ENCODE data around the gene F2RL1.
A peak's percentile ranks its signal among the peaks of the same experiment; 100 is the strongest.
"Not testable (repeated sequence)": the region's sequence is repeated elsewhere in the genome, so short reads cannot be mapped to it uniquely, and the experiment has no call there.

Gene F2RL1

GRCh38 chr5:76849419-76850291, 30.8 kb downstream of the F2RL1 start, which contains the start of gene S100Z:
S100Z (plus strand) TSS chr5:76850014; CDS start chr5:76875360, 25,346 bp downstream.
- peaks cover 19% of the 10 kb centered on the region in 2 donors for H3K4me1 ChIP-seq (ENCODE audit: control insufficient read depth in 1 of 2, insufficient read depth in 2 of 2, low read length in 2 of 2)
- no peak within 1 kb of the TSS for H3K27ac ChIP-seq (ENCODE audit: low read depth, low read length)
- H3K9me3 ChIP-seq (ENCODE audit: control insufficient read depth in 1 of 2, low read length in 2 of 2) = no peaks in the 10 kb centered on the region
- no peaks in the 10 kb centered on the region for H3K36me3 ChIP-seq (ENCODE audit: control insufficient read depth in 1 of 2, insufficient read depth in 2 of 2, low read length in 2 of 2)
- no peak within 1 kb of the TSS for H3K9ac ChIP-seq (ENCODE audit: low read depth in 1 of 2, low read length in 2 of 2)
- H3K4me3 ChIP-seq (ENCODE audit: low read depth in 1 of 2, low read length in 2 of 2) = peak within 1 kb of the TSS in 1 of 2 donors; percentile 23
- no peaks in the 10 kb centered on the region for H3K27me3 ChIP-seq (ENCODE audit: control insufficient read depth in 1 of 2, insufficient read depth in 2 of 2, low read length in 2 of 2)

GRCh38 chr5:76850543-76851145, 31.8 kb downstream of the F2RL1 start:
- Histone ChIP-seq H3K4me1 (ENCODE audit: control insufficient read depth in 1 of 2, insufficient read depth in 2 of 2, low read length in 2 of 2) (peaks cover 28% of the 10 kb centered on the region in 2 donors), H3K9ac (ENCODE audit: low read depth in 1 of 2, low read length in 2 of 2) (no peak overlapping the region), H3K27me3 (ENCODE audit: control insufficient read depth in 1 of 2, insufficient read depth in 2 of 2, low read length in 2 of 2) (no peaks in the 10 kb centered on the region), H3K9me3 (ENCODE audit: control insufficient read depth in 1 of 2, low read length in 2 of 2) (no peaks in the 10 kb centered on the region), H3K4me3 (ENCODE audit: low read depth in 1 of 2, low read length in 2 of 2) (peak overlapping the region in 1 of 2 donors; percentile 23), H3K27ac (ENCODE audit: low read depth, low read length) (peak overlapping the region; percentile 6), H3K36me3 (ENCODE audit: control insufficient read depth in 1 of 2, insufficient read depth in 2 of 2, low read length in 2 of 2) (no peaks in the 10 kb centered on the region)

GRCh38 chr5:76851728-76852369, 33.0 kb downstream of the F2RL1 start:
- H3K4me1 ChIP-seq (ENCODE audit: control insufficient read depth in 1 of 2, insufficient read depth in 2 of 2, low read length in 2 of 2) = peaks cover 36 to 39% of the 10 kb centered on the region in 2 donors
- H3K27ac ChIP-seq (ENCODE audit: low read depth, low read length) = no peak overlapping the region

GRCh38 chr5:76852772-76853171, 33.9 kb downstream of the F2RL1 start:
- Histone ChIP-seq H3K9me3 (ENCODE audit: control insufficient read depth in 1 of 2, low read length in 2 of 2) (no peaks in the 10 kb centered on the region), H3K36me3 (ENCODE audit: control insufficient read depth in 1 of 2, insufficient read depth in 2 of 2, low read length in 2 of 2) (no peaks in the 10 kb centered on the region), H3K9ac (ENCODE audit: low read depth in 1 of 2, low read length in 2 of 2) (no peak overlapping the region), H3K4me3 (ENCODE audit: low read depth in 1 of 2, low read length in 2 of 2) (no peak overlapping the region), H3K4me1 (ENCODE audit: control insufficient read depth in 1 of 2, insufficient read depth in 2 of 2, low read length in 2 of 2) (peaks cover 36 to 42% of the 10 kb centered on the region in 2 donors), H3K27me3 (ENCODE audit: control insufficient read depth in 1 of 2, insufficient read depth in 2 of 2, low read length in 2 of 2) (no peaks in the 10 kb centered on the region), H3K27ac (ENCODE audit: low read depth, low read length) (no peak overlapping the region)

More at GRCh38 chr5:76851728-76852369, 33.0 kb downstream of the F2RL1 start:
- H3K4me3 ChIP-seq (ENCODE audit: low read depth in 1 of 2, low read length in 2 of 2) = peak overlapping the region in 1 of 2 donors; percentile 23
- H3K9ac ChIP-seq (ENCODE audit: low read depth in 1 of 2, low read length in 2 of 2) = no peak overlapping the region
- H3K27me3 ChIP-seq (ENCODE audit: control insufficient read depth in 1 of 2, insufficient read depth in 2 of 2, low read length in 2 of 2) = no peaks in the 10 kb centered on the region
- H3K36me3 ChIP-seq (ENCODE audit: control insufficient read depth in 1 of 2, insufficient read depth in 2 of 2, low read length in 2 of 2) = no peaks in the 10 kb centered on the region
- H3K9me3 ChIP-seq (ENCODE audit: control insufficient read depth in 1 of 2, low read length in 2 of 2) = no peaks in the 10 kb centered on the region

- H3K36me3 ChIP-seq (ENCODE audit: control insufficient read depth in 1 of 2, insufficient read depth in 2 of 2, low read length in 2 of 2); H3K9me3 ChIP-seq (ENCODE audit: control insufficient read depth in 1 of 2, low read length in 2 of 2); H3K27ac ChIP-seq (ENCODE audit: low read depth, low read length); H3K4me3 ChIP-seq (ENCODE audit: low read depth in 1 of 2, low read length in 2 of 2); H3K9ac ChIP-seq (ENCODE audit: low read depth in 1 of 2, low read length in 2 of 2); H3K27me3 ChIP-seq (ENCODE audit: control insufficient read depth in 1 of 2, insufficient read depth in 2 of 2, low read length in 2 of 2): not testable (repeated sequence)
- peaks cover 40 to 49% of the 10 kb centered on the region in 2 donors for H3K4me1 ChIP-seq (ENCODE audit: control insufficient read depth in 1 of 2, insufficient read depth in 2 of 2, low read length in 2 of 2)
These were observed 34.9 kb downstream of the F2RL1 start for GRCh38 chr5:76853741-76854140.

GRCh38 chr5:76854644-76855043, 35.8 kb downstream of the F2RL1 start:
- Histone ChIP-seq H3K9me3 (ENCODE audit: control insufficient read depth in 1 of 2, low read length in 2 of 2) (no peaks in the 10 kb centered on the region), H3K9ac (ENCODE audit: low read depth in 1 of 2, low read length in 2 of 2) (no peak overlapping the region), H3K27me3 (ENCODE audit: control insufficient read depth in 1 of 2, insufficient read depth in 2 of 2, low read length in 2 of 2) (no peaks in the 10 kb centered on the region), H3K36me3 (ENCODE audit: control insufficient read depth in 1 of 2, insufficient read depth in 2 of 2, low read length in 2 of 2) (no peaks in the 10 kb centered on the region), H3K4me3 (ENCODE audit: low read depth in 1 of 2, low read length in 2 of 2) (no peak overlapping the region), H3K27ac (ENCODE audit: low read depth, low read length) (no peak overlapping the region), H3K4me1 (ENCODE audit: control insufficient read depth in 1 of 2, insufficient read depth in 2 of 2, low read length in 2 of 2) (peaks cover 49 to 52% of the 10 kb centered on the region in 2 donors)

GRCh38 chr5:76855501-76855900, 36.7 kb downstream of the F2RL1 start:
- H3K9me3 ChIP-seq (ENCODE audit: control insufficient read depth in 1 of 2, low read length in 2 of 2); H3K27ac ChIP-seq (ENCODE audit: low read depth, low read length); H3K9ac ChIP-seq (ENCODE audit: low read depth in 1 of 2, low read length in 2 of 2); H3K27me3 ChIP-seq (ENCODE audit: control insufficient read depth in 1 of 2, insufficient read depth in 2 of 2, low read length in 2 of 2); H3K36me3 ChIP-seq (ENCODE audit: control insufficient read depth in 1 of 2, insufficient read depth in 2 of 2, low read length in 2 of 2): not testable (repeated sequence)
- Histone ChIP-seq H3K4me1 (ENCODE audit: control insufficient read depth in 1 of 2, insufficient read depth in 2 of 2, low read length in 2 of 2) (peaks cover 44 to 57% of the 10 kb centered on the region in 2 donors), H3K4me3 (ENCODE audit: low read depth in 1 of 2, low read length in 2 of 2) (peak overlapping the region in 1 of 2 donors; percentile 24)

- Histone ChIP-seq H3K27ac (ENCODE audit: low read depth, low read length) (no peak overlapping the region), H3K4me1 (ENCODE audit: control insufficient read depth in 1 of 2, insufficient read depth in 2 of 2, low read length in 2 of 2) (peaks cover 44 to 57% of the 10 kb centered on the region in 2 donors), H3K9me3 (ENCODE audit: control insufficient read depth in 1 of 2, low read length in 2 of 2) (no peaks in the 10 kb centered on the region), H3K9ac (ENCODE audit: low read depth in 1 of 2, low read length in 2 of 2) (no peak overlapping the region), H3K36me3 (ENCODE audit: control insufficient read depth in 1 of 2, insufficient read depth in 2 of 2, low read length in 2 of 2) (no peaks in the 10 kb centered on the region), H3K27me3 (ENCODE audit: control insufficient read depth in 1 of 2, insufficient read depth in 2 of 2, low read length in 2 of 2) (no peaks in the 10 kb centered on the region), H3K4me3 (ENCODE audit: low read depth in 1 of 2, low read length in 2 of 2) (peak overlapping the region in 1 of 2 donors; percentile 24)
These were observed 37.1 kb downstream of the F2RL1 start for GRCh38 chr5:76855961-76856360.

GRCh38 chr5:76856800-76857199, 38.0 kb downstream of the F2RL1 start:
- peaks cover 44 to 57% of the 10 kb centered on the region in 2 donors for H3K4me1 ChIP-seq (ENCODE audit: control insufficient read depth in 1 of 2, insufficient read depth in 2 of 2, low read length in 2 of 2)
- H3K27ac ChIP-seq (ENCODE audit: low read depth, low read length) = not testable (repeated sequence)

More at GRCh38 chr5:76856800-76857199, 38.0 kb downstream of the F2RL1 start:
- H3K36me3 ChIP-seq (ENCODE audit: control insufficient read depth in 1 of 2, insufficient read depth in 2 of 2, low read length in 2 of 2); H3K9me3 ChIP-seq (ENCODE audit: control insufficient read depth in 1 of 2, low read length in 2 of 2); H3K9ac ChIP-seq (ENCODE audit: low read depth in 1 of 2, low read length in 2 of 2); H3K27me3 ChIP-seq (ENCODE audit: control insufficient read depth in 1 of 2, insufficient read depth in 2 of 2, low read length in 2 of 2): not testable (repeated sequence)
- H3K4me3 ChIP-seq (ENCODE audit: low read depth in 1 of 2, low read length in 2 of 2) = peak overlapping the region in 1 of 2 donors; percentile 9
